Esophagus squamous epithelium (tissue), 4 donors: Measurements from ENCODE around the gene GPR26.

Experiments used
- CTCF ChIP-seq, 6 experiments: fragments of 450-650 bp in 4 of 6; fragments of 200-600 bp in 2 of 6; sonication (generic) in 2 of 6; IDR thresholded peaks; one replicate each; pipeline ENCODE4 v1.5.1; 2016 to 2019; ENCODE audit warnings: antibody characterized with exemption in 6 of 6, mild to moderate bottlenecking in 4 of 6, moderate library complexity in 4 of 6
- POLR2A ChIP-seq, 4 donors: fragments of 450-650 bp; IDR thresholded peaks; one replicate each; pipeline ENCODE4 v1.6.1; 2017; ENCODE audit warnings: antibody characterized with exemption in 4 of 4, mild to moderate bottlenecking in 4 of 4, moderate library complexity in 3 of 4

GRCh38 chr10:123669886-123670285 is 3.7 kb downstream of the GPR26 start:
- no peak for TF ChIP-seq CTCF (IDR thresholded peaks at IDR 0.05)
- TF ChIP-seq POLR2A (IDR thresholded peaks at IDR 0.05) = no peak
